Fibroblast of peridontal ligament (primary cell): Measurements from ENCODE around the gene DMKN.
"Not testable (repeated sequence)": the region's sequence is repeated elsewhere in the genome, so short reads cannot be mapped to it uniquely, and the experiment has no call there.

Source experiments
- DNase-seq: peaks from one replicate; pipeline ENCODE4 v3.0.0-alpha.2; 2010; ENCODE audit errors: extremely low read depth

DMKN gene

GRCh38 chr19:35462476-35462953 lies 50.9 kb downstream of the DMKN start:
- no peak for DNase-seq

- not testable (repeated sequence) for DNase-seq
These were observed 51.7 kb downstream of the DMKN start for GRCh38 chr19:35461788-35462187.

- DNase-seq, result no peak
These were observed 52.4 kb downstream of the DMKN start for GRCh38 chr19:35461060-35461459.

- no peak for DNase-seq
These were observed 52.8 kb downstream of the DMKN start for GRCh38 chr19:35460608-35461007.

DNA sequence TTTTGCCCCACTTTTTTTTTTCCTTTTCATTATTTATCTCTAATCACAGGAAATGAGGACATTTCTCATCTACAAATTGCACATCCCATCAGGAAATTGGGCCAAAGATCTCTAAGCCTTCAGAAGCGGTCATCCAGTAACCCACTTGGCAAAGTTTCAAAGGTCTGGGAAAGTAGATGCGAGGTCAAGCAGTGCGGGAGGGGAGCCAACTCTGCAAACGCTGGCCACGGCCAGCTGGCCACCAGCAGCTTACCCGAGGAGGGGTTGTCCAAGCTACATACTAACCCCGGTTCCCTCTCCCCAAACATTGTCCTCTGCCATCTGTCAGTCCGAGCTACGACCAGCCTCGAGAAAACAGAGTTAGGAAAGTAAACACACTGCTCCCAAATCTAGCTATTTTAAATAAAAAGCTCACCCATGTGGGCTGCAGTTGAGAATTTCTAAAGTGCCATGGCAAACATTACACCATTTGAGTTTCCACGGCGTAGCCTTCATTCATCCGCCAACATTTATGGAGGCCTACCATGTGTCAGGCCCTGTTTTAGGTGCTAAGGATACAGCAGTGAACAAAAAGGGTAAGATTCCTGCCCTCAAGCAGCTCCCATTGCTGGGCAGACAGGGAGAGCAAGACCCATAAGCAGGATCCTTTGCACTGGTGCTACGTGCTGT lies 53.9 kb downstream of the DMKN start:
- DNase-seq, result no peak

DNA sequence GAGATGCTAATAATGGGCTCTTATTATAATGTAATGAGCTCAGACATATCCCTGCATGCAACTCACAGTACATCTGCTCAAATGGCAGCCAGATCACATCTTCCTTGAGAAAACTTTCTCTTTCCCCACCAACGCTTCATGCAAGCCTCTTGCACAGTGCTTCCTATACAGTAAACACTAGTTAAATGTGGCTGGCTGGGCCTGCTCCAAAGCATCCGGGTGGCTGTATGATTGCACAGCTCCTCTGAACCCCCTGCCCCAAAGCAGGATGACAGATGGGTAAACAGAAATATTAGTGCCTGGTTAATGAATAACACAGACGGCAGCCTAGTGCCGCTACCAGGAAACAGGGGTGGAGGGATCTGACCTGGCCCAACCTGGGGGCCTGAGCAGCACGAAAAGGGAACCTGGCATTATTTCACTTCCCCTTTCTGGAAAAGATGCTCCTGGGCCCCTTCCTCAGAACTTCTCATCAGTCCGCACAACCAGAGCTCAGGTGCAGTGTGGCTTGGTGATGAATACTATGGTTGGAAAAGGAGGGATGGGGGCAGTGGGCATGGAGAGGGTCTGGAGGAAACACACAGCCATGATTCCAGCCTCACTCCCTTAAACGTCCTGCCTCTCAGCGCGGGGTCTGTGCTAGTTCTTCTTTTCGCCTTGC lies 54.6 kb downstream of the DMKN start:
- no peak for DNase-seq

DNA sequence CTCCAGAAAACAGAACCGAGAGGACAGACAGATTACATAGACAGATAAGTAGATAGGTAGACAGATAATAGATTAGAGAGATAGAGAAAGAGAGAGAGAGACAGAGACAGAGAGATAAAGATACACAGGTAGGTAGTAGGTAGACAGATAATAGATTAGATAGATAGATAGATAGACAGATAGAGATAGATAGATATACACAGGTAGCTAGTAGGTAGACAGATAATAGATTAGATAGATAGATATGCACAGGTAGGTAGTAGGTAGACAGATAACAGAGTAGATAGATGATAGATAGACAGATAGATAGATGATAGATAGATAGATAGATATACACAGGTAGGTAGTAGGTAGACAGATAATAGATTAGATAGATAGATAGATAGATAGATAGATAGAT lies 55.3 kb downstream of the DMKN start:
- DNase-seq, result no peak

- DNase-seq, result no peak
These were observed 56.3 kb downstream of the DMKN start for GRCh38 chr19:35457173-35457572.

DNA sequence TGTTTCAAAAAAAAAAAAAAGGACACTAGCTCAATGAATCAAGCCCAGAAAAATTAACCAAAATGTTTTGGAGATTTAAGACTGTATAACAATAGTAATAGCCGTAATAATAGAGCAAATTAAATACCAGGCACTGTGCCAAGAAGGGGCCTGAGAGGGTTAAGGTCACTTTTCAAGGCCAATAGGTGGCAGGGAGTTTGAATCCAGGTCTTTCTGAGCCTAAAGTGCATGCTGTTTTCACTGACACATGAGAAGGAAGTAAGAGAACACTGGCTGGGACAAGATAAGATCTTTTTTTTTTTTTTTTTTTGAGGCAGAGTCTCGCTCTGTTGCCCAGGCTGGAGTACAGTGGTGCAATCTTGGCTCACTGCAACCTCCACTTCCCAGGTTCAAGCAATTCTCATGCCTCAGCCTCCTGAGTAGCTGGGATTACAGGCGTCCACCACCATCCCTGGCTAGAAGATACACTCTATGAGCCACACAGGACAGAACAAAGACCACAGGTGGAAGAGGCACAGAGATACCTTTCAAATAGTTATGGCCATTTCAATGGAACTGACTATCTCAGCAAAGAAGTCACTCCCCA lies 57.7 kb downstream of the DMKN start:
- DNase-seq, result no peak

DNA sequence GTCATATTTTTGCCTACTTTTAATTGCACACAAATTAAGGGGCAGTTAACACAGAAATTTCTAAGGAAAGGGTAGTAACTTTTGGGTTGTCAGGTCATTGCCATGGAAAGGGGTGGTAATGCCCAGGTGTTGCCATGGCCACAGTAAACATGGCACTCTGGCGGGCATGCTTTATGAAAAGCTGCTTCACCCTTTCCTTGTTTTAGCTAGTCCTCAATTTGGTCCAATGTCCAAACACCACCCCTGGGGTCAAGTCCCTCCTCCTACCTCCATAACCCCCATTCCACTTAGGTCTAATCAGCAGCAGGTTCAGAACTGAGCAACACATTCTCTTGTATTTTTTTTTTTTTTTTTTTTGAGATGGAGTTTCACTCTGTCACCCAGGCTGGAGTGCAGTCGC lies 58.8 kb downstream of the DMKN start:
- no peak for DNase-seq

DNA sequence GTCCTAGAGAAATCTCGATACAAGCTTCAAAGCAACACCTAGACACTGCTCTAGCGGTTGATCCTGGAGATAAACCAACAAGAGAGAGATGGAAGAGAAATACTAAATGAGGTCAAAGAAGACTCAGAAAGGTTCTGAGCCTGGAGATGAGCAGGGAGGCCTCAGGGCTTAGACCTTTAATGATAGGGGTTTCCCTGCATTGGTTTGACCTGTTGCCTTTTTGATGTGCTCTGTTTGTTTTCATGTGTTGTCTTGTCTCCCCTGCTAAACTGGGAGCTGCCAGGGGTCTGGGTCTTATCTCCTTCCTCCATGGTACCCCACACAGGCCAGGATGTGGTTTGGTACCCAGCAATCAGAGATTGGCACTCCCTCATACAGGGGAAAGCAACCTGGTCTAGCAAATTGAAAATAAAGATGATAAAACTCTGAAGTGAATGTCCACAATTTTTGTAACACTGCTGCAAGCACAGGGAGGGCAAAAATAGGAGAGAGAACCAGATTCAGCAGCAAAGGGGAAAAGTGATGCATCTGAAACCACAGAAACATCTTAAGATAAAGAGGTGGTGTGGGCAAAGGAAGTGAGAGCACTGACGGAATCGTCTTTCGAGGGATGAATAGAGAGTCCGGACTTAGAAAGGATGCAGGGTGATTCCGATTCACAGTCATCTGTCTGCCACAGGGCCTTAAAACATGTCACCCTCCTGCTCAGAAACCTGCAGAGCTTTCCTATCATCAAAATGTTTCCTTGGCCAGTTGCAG lies 61.9 kb downstream of the DMKN start:
- no peak for DNase-seq

DNA sequence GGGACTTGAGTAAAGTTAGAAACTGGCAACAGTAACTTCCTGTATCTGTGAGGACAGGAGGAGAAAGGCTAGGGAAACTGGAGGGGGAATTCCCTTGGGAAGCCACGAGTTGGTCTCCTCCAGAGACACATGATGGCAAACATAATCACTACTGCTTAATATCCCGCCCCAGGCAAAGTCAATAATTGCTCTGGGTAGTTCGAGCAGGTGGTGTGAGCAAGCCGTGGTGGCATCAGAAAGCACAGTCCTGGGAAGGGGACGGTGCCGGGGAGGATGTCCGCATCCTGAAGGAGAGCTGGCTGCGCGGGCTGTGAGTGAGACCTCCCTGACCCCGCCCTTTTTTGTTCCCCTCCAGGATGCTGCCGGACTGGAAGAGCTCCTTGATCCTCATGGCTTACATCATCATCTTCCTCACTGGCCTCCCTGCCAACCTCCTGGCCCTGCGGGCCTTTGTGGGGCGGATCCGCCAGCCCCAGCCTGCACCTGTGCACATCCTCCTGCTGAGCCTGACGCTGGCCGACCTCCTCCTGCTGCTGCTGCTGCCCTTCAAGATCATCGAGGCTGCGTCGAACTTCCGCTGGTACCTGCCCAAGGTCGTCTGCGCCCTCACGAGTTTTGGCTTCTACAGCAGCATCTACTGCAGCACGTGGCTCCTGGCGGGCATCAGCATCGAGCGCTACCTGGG lies 63.9 kb downstream of the DMKN start:
- no peak for DNase-seq

DNA sequence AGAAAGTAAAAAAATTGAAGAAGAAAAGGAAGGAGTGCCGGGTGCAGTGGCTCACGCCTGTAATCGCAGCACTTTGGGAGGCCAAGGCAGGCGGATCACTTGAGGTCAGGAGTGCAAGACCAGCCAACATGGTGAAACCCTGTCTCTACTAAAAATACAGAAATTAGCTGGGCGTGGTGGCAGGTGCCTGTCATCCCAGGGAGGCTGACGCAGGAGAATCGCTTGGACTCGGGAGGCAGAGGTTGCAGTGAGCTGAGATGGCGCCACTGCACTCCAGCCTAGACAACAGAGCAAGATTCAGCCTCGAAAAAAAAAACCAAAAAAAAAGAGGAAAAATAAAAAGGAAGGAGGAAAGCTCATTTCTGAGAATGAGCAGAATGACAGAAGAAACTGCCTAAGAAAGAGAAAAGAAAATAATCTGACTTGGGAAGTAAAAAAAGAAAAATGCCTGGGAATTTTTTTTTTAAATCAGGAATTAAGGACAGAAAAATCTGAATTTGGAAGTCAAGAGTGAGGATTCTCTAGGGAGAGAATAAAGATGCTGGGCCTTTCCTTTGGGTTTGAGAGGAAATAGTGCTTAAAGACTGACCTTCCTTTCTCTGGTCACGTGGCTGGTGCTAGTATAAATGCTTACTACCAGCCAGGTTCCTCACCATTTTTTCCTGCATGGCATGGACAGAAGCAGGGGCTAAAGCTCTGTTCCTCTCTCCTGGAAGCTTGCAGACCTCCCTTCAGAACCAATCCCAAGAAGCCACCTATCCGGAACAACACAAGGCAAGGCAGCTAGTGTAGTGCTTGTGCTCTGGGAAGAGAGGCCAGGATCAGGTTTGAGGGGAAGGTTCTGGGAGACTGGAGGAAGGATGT lies 65.6 kb downstream of the DMKN start, which contains the start of gene FFAR2:
TSS of gene FFAR2 (plus strand) at position 652 of the 864 bp plus-strand sequence. CDS start 1,458 bp downstream, outside the sequence.
- DNase-seq, result no peak
